Measurements from ENCODE around the gene ACOT13. TPM values are rescaled to one million over a fixed set of nuclear protein-coding genes. Genes with fewer than 3 reads are reported as not detected.
"Not testable (repeated sequence)": the region's sequence is repeated elsewhere in the genome, so short reads cannot be mapped to it uniquely, and the experiment has no call there.

The ACOT13 gene
- total RNA-seq, 1 donor from 2014 or later, result 3.7 TPM

DNA sequence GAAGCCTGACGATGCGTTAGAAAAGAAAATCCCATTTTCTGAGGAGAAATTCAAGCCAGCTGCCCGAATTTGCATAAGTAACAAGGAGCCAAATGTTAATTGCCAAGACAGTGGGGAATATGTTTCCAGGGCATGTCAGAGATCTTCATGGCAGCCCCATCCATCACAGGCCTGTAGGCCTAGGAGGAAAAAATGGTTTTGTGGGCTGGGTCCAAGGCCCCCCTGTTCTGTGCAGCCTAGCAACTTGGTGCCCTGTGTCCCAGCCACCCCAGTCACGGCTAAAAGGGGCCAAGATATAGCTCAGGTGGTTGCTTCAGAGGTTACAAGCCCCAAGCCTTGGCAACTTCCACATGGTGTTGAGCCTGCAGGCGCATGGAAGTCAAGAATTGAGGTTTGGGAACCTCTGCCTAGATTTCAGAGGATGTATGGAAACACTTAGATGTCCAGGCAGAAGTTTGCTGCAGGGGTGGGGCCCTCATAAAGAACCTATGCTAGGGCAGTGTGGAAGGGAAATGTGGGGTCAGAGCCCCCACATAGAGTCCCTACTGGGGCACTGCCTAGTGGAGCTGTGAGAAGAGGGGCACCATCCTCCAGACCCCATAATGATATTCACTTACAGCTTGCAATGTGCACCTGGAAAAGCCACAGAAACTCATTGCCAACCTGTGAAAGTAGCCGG, 64.7 kb downstream of the ACOT13 start:
- DNase-seq, result not testable (repeated sequence)

GRCh38 chr6:24734166-24734565, 67.3 kb downstream of the ACOT13 start:
- DNase-seq, result no peak

DNA sequence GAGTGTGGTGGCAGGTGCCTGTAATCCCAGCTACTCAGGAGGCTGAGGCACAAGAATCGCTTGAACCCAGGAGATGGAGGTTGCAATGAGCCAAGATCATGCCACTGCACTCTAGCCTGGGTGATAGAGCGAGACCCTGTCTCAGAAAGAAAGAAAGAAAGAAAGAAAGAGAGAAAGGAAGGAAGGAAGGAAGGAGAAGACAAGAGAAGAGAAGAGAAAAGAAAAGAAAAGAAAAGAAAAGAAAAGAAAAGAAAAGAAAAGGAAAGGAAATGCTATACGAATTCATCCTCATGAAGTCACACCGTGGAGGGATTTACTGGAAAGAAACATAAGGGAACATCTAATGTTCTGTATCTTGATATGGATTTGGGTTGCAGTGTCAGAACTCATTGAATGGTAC, 67.8 kb downstream of the ACOT13 start:
- not testable (repeated sequence) for DNase-seq

- DNase-seq, result no peak
Measured at GRCh38 chr6:24738741-24739140, 71.9 kb downstream of the ACOT13 start.

- DNase-seq, result no peak
Measured at GRCh38 chr6:24740861-24741260, 74.0 kb downstream of the ACOT13 start.

GRCh38 chr6:24742216-24742738, 75.4 kb downstream of the ACOT13 start:
- no peak for DNase-seq

- DNase-seq, result peak; percentile 93
Measured at GRCh38 chr6:24743265-24743943, 76.5 kb downstream of the ACOT13 start.

GRCh38 chr6:24743944-24744335, 77.1 kb downstream of the ACOT13 start:
- no peak for DNase-seq

- no peak for DNase-seq
Measured at GRCh38 chr6:24744911-24745310, 78.0 kb downstream of the ACOT13 start.

DNA sequence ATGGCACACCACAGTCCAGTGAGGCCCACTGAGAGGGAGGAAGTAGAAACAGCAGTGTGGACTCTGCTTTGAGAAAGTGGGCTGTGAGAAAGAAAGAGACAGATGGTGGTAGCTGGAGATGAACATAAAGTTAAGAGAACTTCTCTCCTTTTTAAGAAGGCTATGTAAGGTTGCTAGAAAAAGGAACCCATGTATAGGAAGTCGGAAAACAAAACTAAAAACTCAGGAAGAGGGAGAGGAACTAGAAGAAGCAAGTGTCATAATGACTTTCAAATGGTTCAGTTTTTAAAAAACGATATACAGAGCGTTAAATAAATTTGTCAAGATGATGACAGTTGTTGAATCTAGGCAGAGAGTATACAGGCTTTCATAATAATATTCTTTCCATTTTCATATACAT, 82.4 kb downstream of the ACOT13 start:
- no peak for DNase-seq

DNA sequence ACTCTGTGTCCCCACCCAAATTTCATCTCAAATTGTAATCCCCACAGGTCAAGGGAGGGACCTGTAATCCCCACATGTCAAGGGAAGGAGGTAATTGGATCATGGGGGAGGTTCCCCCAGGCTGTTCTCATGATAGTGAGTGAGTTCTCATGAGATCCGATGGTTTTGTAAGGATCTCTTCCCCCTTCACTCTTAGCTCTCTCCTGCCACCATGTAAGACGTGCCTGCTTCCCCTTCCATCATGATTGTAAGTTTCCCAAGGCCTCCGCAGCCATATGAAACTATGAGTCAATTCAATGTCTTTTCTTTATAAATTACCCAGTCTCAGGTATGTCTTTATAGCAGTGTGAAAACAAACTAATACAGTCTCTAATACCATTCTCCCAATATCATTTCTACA, 84.0 kb downstream of the ACOT13 start:
- not testable (repeated sequence) for DNase-seq

DNA sequence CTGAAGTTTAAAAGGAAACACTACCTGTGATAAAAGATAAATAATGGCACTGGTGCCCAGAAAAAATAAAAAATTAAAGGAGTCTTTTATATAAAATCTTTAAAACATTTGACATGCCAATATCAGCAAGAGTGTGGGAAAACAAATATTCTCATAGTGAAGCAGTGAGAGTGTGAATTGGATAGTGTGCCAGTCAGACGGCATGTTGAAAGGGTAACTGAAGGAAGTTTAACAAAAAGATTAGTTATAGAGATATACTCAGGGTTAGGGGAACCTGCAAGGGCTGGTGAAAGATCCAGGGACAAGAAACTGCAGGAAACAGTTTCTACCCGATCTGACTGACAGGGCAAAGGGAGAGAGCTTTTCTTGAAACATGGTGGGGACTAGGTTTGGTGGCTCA, 85.6 kb downstream of the ACOT13 start:
- no peak for DNase-seq

- DNase-seq, result no peak
Measured at GRCh38 chr6:24752917-24753492, 86.1 kb downstream of the ACOT13 start.

DNA sequence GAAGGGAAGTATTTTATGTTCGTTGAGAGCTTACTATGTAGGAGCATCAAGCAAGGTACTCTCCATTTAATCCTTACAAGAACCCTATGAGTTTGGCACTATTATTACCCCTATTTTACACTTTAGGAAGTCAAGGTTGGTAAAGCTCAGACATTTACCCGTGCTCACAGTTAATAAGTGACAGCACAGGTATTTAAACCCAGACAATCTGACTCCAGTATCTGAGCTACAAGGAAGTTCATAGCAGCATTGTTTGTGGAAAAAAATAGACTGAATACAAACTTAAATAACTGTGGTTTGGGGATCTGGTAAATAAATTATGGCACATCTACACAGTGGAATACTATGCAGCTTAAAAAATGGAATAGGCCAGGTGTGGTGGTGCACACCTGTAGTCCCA, 86.7 kb downstream of the ACOT13 start:
- no peak for DNase-seq

DNA sequence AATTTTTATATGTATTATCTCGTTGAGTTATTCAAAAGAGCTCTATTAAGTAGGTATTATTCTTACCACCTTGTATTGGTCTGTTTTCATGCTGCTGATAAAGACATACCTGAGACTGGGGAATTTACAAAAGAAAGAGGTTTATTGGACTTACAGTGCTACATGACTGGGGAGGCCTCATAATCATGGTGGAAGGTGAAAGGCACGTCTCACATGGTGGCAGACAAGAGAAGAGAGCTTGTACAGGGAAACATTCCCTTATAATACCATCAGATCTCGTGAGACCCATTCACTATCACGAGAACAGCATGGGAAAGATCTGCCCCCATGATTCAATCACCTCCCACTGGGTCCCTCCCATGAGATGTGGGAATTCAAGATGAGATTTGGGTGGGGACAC, 87.5 kb downstream of the ACOT13 start:
- DNase-seq, result not testable (repeated sequence)

Other genes with a start within 250 kb of the ACOT13 start
- 0.05 and 0.17 TPM in 2 replicates for gene GPLD1, start 177.5 kb upstream of the ACOT13 start, total RNA-seq
- 1.0 and 1.2 TPM in 2 replicates for gene ALDH5A1, start 172.1 kb upstream of the ACOT13 start, total RNA-seq
- gene KIAA0319, start 20.9 kb upstream of the ACOT13 start, total RNA-seq, result 0.05 TPM in 1 of 2 replicates, not detected in the other
- 27.2 and 35.6 TPM in 2 replicates for gene TDP2, start 178 bp upstream of the ACOT13 start, total RNA-seq
- gene C6orf62, start 52.1 kb downstream of the ACOT13 start, total RNA-seq, result 111 and 205 TPM in 2 replicates
- gene GMNN, start 107.9 kb downstream of the ACOT13 start, total RNA-seq, result 20.8 and 35.9 TPM in 2 replicates
- not detected in 2 replicates for gene ARMH2, start 131.8 kb downstream of the ACOT13 start, total RNA-seq